GM12878 (cell line): ENCODE results near the gene VAV2.

Experiments used
- ATF2 ChIP-seq: IDR thresholded peaks from 2 replicates; pipeline ENCODE4 v1.6.1; 2012; ENCODE audit warnings: low read length, inconsistent platforms
- CEBPB ChIP-seq, 2 experiments: fragments of 150-350 bp in 1 of 2; IDR thresholded peaks; 2 replicates each; pipeline ENCODE4 v1.6.1; 2012 to 2014; ENCODE audit warnings: low read depth in 2 of 2, low read length in 2 of 2, borderline replicate concordance in 1 of 2, inconsistent platforms in 1 of 2
- EED ChIP-seq: sonication (generic); IDR thresholded peaks from 2 replicates; pipeline ENCODE4 v1.6.1; 2016; ENCODE audit warnings: antibody characterized with exemption, low read depth
- EP300 ChIP-seq, 2 experiments: fragments of 150-350 bp in 1 of 2; IDR thresholded peaks; 2 replicates each; pipeline ENCODE4 v1.6.1; 2011 to 2012; ENCODE audit warnings: low read depth in 2 of 2, low read length in 2 of 2, borderline replicate concordance in 1 of 2, improper control_type of control experiment in 1 of 2, inconsistent platforms in 1 of 2; ENCODE audit not compliant: control insufficient read depth in 1 of 2
- POLR2AphosphoS5 ChIP-seq: IDR thresholded peaks from 2 replicates; pipeline ENCODE4 v1.6.1; 2011; ENCODE audit warnings: mild to moderate bottlenecking, low read length, inconsistent platforms
- POU2F2 ChIP-seq: IDR thresholded peaks from 3 replicates; pipeline ENCODE4 v1.6.1; 2011; ENCODE audit warnings: low read depth, mild to moderate bottlenecking, low read length, borderline replicate concordance
- RBBP5 ChIP-seq: fragments of 200-600 bp; sonication (generic); conservative IDR thresholded peaks from 2 replicates; pipeline ENCODE4 v1.6.1; 2016
- SREBF1 ChIP-seq: IDR thresholded peaks from 2 replicates; pipeline ENCODE4 v1.6.1; 2012; ENCODE audit warnings: mild to moderate bottlenecking, low read length
- TF ChIP-seq, protein P1 (sequence below): IDR thresholded peaks from 2 replicates; pipeline ENCODE4 v1.6.1; 2011; ENCODE audit warnings: borderline replicate concordance, low read depth, mild to moderate bottlenecking, moderate library complexity, mixed read lengths, low read length; ENCODE audit not compliant: insufficient read depth; ENCODE audit errors: extremely low read length

DNA sequence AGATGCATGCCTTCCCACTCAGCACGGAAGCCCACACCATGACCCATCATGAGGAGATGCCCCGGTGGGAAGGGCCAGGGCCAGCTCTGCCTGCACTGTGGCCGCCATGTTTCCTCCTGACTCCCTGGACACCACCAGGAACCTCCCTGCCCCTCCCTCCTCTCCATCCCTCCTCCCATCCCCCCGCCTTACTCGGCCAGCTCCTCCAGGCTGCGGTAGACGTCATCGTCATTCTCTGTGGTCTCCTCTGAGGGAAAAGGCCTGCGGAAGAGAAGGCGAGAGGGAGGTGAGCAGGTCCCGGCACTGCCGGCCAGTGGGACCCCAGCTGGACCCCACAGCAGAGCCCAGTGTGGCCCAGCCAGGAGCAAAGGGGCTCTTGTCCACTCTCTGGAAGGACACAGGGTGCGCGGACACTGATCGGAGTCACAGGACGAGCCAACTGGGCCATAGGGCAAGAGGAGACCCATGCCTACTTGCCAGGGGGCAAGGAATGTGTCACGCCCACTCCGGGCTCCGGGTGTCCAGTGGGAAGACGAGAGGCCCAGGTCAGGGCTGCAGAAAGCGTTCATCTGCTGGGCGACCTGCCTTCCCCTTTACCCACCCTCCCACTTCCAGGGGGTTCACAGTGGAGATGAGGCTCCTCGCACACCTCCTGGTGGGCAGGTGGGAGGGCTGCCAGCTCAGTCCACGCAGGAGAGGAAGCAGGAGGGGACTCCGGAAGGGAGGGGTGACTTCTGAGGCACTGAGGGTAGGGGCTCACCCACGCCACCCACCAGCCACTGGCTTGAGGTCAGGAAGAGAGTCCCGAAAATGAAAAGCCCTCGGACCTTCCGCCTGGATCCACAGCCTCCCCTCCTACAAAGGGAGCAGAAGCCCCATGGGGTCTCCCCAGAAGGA lies 157.8 kb downstream of the VAV2 start:
- TF ChIP-seq RBBP5 (no peak), CEBPB (IDR thresholded peaks at IDR 0.05; ENCODE audit: borderline replicate concordance in 1 of 2, low read depth in 2 of 2, low read length in 2 of 2) (no peak), POU2F2 (no peak), POLR2AphosphoS5 (no peak), EED (no peak), EP300 (IDR thresholded peaks at IDR 0.05; ENCODE audit: borderline replicate concordance in 1 of 2, control insufficient read depth in 1 of 2, low read depth in 2 of 2, low read length in 2 of 2) (no peak), SREBF1 (no peak), ATF2 (no peak)
- TF ChIP-seq, protein P1, sequence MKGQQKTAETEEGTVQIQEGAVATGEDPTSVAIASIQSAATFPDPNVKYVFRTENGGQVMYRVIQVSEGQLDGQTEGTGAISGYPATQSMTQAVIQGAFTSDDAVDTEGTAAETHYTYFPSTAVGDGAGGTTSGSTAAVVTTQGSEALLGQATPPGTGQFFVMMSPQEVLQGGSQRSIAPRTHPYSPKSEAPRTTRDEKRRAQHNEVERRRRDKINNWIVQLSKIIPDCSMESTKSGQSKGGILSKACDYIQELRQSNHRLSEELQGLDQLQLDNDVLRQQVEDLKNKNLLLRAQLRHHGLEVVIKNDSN: no peak
